D721Med (cell line): ENCODE measurements around the gene FGGY.

Experiments used
- DNase-seq: peaks from one replicate; pipeline ENCODE4 v3.0.0; 2011; ENCODE audit warnings: low spot score; ENCODE audit not compliant: insufficient read length
- FAIRE-seq: peaks from 2 replicates; lab custom pipeline; 2011; peaks lifted over from hg19 to GRCh38; lab: Jason Lieb, UNC
- CTCF ChIP-seq: IDR thresholded peaks from 2 replicates; pipeline ENCODE4 v1.5.1; 2012; ENCODE audit warnings: mild to moderate bottlenecking, control low read depth; ENCODE audit not compliant: insufficient read depth; ENCODE audit errors: missing control alignments

FGGY gene

DNA sequence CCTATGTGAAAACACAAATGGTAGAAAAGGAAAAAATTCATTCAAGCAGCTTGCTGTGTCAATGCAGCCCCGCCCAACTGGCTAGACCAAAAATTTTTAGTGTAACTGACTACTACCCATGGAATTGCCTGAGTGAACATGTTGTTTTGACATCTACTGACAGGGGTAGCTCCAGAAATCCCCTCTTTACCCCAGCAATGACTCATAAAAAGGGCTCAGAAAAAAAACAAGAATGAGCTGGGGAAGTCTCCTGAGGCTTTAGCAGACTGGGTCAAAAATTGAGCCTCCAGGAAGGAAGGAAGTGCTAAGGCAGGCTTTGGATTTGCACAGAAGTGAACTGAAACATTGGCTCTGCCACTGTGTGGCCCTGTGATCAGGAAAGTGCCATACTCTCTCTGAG, 24.4 kb upstream of the FGGY start:
- no peak for DNase-seq
- no peak for FAIRE-seq
- TF ChIP-seq CTCF: no peak

- no peak for DNase-seq
- FAIRE-seq: no peak
- TF ChIP-seq CTCF: no peak
Measured at GRCh38 chr1:59276439-59276851, 20.4 kb upstream of the FGGY start.

DNA sequence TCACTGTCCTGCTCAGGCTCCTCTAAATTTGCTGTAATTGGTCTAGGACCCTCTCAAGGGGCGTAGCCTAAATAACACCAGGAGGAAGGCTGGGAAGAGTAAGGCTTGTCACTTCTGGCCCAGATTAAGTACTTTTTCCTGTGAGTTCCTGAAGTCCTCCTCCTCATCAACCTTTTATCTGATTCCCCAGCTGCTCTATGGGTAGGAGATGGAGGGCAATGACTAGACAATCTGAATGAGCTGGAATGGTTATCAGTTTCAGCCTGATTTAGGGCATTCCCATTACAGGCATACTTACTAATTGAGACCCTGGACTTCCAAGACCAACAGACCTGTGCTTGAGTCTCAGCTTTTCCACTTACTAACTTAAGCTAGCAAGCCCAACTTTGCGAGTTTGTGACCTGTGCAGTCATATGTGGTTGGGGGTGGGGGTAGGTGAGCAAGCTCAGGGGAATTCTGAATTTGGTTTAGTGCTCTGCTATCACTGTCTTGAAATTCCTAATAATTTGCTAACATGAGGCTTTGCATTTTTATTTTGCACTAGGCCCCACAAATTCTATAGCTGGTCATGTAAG, 18.0 kb upstream of the FGGY start:
- TF ChIP-seq CTCF: no peak
- FAIRE-seq: no peak
- no peak for DNase-seq

- FAIRE-seq (no peak), DNase-seq (no peak)
- TF ChIP-seq CTCF: no peak
Measured at GRCh38 chr1:59279645-59280044, 17.2 kb upstream of the FGGY start.

DNA sequence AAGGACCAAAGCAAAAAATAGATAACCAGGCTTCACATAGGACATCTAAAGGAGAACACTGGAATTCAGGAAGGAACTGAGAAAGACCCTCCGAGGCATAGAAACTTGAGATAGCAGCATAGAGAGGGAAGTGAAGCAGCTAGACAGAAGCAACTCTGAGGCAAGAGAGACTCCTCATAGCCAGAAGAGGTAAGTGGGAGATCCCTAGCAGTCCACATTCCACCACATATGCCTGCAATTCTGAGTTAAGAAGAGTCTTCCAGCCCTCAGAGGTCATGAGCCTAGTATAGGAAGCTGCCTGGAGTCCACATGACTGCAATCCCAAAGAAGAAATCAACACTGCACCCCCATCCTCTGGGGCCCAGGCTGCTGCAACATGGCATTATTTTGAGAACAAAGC, 13.9 kb upstream of the FGGY start:
- no peak for TF ChIP-seq CTCF
- DNase-seq (no peak), FAIRE-seq (no peak)

GRCh38 chr1:59285691-59286090, 11.2 kb upstream of the FGGY start:
- FAIRE-seq: no peak
- no peak for TF ChIP-seq CTCF
- no peak for DNase-seq

DNA sequence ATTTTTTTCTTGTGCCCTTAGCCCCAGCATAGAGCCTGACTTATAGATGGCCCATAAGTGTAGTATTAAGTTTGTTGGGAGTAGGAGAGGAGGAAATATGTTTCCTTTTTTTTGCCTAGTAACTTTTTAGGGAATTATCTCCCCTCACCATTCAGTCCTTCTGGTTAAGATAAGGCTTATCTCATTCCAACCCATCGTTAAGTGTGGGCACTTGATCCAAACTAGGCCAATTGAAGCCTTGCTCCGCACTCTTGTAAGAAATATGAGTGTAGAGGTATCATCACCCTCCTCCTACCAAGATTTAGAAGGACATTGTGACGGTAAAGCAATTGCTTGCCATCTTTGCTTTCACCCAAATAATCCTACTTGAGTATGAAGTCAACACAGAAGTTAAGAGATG, 8.8 kb upstream of the FGGY start:
- FAIRE-seq (no peak), DNase-seq (no peak)
- TF ChIP-seq CTCF: no peak
